RWPE1 (cell line): ENCODE measurements around the gene HEYL.

Source experiments
- CTCF ChIA-PET: fragments of 350-600 bp; sonication (Branson Sonifier 250); formaldehyde crosslinking; extraction: SDS; loops from one replicate; lab custom pipeline; 2021; lab: Yijun Ruan, JAX
- POLR2A ChIA-PET: fragments of 400-600 bp; formaldehyde crosslinking; extraction: SDS; loops from one replicate; lab custom pipeline; 2020; ENCODE audit warnings: antibody characterized with exemption; ENCODE audit not compliant: low non-redundant PET; lab: Yijun Ruan, JAX
- DNase-seq: peaks from one replicate; pipeline ENCODE4 v3.0.0; 2012; ENCODE audit warnings: low spot score
- H3K27ac ChIP-seq: fragments of 450-650 bp; 2 replicates; pipeline ENCODE4 v1.5.1; 2017
- CTCF ChIP-seq: fragments of 450-650 bp; conservative IDR thresholded peaks from 2 replicates; pipeline ENCODE4 v1.5.1; 2017; ENCODE audit warnings: low read depth, mild to moderate bottlenecking

The HEYL gene

GRCh38 chr1:39633422-39633821 is 6.0 kb downstream of the HEYL start:
- ChIA-PET CTCF (interaction anchor here (1.8 kb wide), 1 partner anchor 25 kb away, joined by 6 read pairs; no protein-coding TSS in a partner anchor), POLR2A (no interaction called here)
- H3K27ac ChIP-seq: no peak overlapping the region
- TF ChIP-seq CTCF: no peak
- DNase-seq: no peak

GRCh38 chr1:39632682-39633417 is 6.6 kb downstream of the HEYL start:
- DNase-seq: no peak
- H3K27ac ChIP-seq: no peak overlapping the region
- ChIA-PET POLR2A (no interaction called here), CTCF (interaction anchor here (1.8 kb wide), 1 partner anchor 25 kb away, joined by 6 read pairs; no protein-coding TSS in a partner anchor)
- no peak for TF ChIP-seq CTCF

DNA sequence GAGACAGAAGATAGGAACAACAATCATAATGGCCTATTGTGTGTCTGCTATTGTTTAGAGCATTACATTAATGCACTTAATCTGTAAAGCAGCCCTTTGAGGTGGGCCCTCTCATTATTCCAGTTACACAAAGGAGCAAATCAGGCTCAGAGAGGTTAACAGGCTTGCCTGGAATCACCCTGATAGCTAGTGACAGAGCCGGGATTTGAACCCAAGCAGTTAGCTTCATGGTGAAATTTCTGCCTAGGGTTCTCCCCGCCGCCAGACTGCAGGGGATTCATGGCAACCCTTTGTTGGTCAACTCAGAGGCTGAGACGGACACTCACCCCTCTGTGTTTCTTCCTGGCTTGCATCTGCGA is 7.1 kb downstream of the HEYL start:
- CTCF ChIA-PET: interaction anchor here (1.8 kb wide), 1 partner anchor 26 kb away, joined by 6 read pairs; no protein-coding TSS in a partner anchor
- no peak for TF ChIP-seq CTCF
- POLR2A ChIA-PET: no interaction called here
- no peak overlapping the region for H3K27ac ChIP-seq
- no peak for DNase-seq

- DNase-seq: no peak
- no peak overlapping the region for H3K27ac ChIP-seq
- CTCF ChIA-PET: no interaction called here
- no peak for TF ChIP-seq CTCF
- POLR2A ChIA-PET: no interaction called here
Measured at GRCh38 chr1:39631361-39632322, 7.8 kb downstream of the HEYL start.

- ChIA-PET CTCF (interaction anchor here (0.7 kb wide), 1 partner anchor 19 kb away, joined by 4 read pairs; no protein-coding TSS in a partner anchor), POLR2A (no interaction called here)
- TF ChIP-seq CTCF: no peak
- DNase-seq: no peak
- no peak overlapping the region for H3K27ac ChIP-seq
Measured at GRCh38 chr1:39628807-39629350, 10.6 kb downstream of the HEYL start.

GRCh38 chr1:39626646-39627045 is 12.8 kb downstream of the HEYL start:
- no peak for DNase-seq
- TF ChIP-seq CTCF: no peak
- ChIA-PET POLR2A (no interaction called here), CTCF (no interaction called here)
- H3K27ac ChIP-seq: no peak overlapping the region
